Suppressor macrophage treated with lipopolysaccharide for 1 hour (primary cell): ENCODE data around the gene SMARCA1.

ENCODE experiments used
- DNase-seq, 3 donors: peaks; one replicate each; pipeline ENCODE4 v3.0.0-alpha.2; 2020 to 2022

The SMARCA1 gene

GRCh38 chrX:129530410-129530809 is 7.1 kb upstream of the SMARCA1 start:
- DNase-seq: no peak

DNA sequence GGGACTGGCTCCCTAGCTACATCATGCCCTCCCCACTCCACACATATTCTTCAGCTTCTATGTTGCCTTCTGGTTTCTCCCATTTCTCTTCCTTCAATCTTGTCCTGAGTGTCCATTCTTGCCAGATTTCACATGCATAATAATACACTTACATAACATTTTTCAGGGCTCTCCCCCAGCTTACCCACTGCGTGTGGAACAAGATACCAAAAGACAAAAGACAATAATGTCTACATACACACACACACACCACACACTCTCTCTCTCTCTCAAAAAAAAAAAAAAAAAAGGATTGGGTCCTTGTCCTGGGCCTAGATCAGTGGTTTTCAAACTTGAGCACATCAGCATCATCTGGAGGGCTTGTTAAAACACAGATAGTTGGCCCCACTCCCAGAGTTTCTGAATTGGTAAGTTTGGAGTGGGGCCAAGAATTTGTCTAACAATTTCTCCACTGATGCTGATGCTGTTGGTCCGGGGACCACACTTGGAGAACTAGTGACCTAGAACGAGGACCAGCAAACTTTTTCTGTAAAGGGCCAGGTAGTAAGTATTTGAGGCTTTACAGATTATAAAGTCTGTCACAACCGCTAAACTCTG is 6.5 kb upstream of the SMARCA1 start:
- DNase-seq: no peak

DNA sequence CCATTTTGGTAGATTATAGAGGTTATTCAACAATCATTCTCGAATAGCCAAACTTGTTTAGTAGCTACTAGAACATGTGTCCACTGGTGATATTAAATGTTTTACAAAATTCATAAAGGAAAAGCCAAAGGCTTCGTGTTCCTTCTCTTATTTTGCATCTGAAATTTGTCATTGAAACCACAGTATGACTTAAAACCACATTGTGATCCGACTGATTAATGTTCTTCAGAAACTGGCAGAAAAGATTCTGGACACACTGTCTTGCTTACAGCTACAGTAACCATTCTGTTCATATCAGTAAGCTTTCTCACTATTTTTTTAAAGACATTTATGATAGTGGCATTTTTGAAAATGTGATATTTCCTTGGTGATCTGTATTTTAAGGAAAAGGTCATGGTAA is 2.6 kb upstream of the SMARCA1 start:
- DNase-seq: no peak

- DNase-seq: no peak
Observed at GRCh38 chrX:129525162-129525561, 1.9 kb upstream of the SMARCA1 start.

DNA sequence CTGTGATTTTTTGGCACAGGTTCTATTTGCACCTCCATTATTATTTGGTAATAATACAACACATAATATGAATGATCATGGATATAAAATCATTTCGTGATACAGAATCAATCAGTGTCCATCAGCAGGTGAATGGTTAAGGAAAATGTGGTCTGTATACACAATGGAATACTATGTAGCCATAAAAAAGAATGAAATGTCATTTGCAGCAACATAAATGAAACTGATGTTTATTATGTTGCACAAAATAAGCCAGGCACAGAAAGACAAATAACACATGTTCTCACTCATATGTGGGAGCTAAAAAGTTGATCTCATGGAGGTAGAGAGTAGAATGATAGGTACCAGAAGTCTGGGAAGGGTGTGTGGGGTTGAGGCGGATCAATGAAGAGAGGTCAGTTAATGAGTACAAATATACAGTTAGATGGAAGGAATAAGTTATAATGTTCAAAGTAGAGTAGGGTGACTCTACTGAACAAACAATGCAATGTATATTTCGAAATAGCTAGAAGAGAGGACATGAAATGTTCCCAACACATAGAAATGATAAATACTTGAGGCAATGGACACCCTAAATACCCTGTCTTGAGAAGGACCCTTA is 1.1 kb upstream of the SMARCA1 start:
- no peak for DNase-seq

- peak; percentile 34 to 55 (median 48) for DNase-seq
Observed at GRCh38 chrX:129522184-129523078, 859 bp downstream of the SMARCA1 start.

GRCh38 chrX:129520151-129520550 is 3.1 kb downstream of the SMARCA1 start:
- no peak for DNase-seq

DNA sequence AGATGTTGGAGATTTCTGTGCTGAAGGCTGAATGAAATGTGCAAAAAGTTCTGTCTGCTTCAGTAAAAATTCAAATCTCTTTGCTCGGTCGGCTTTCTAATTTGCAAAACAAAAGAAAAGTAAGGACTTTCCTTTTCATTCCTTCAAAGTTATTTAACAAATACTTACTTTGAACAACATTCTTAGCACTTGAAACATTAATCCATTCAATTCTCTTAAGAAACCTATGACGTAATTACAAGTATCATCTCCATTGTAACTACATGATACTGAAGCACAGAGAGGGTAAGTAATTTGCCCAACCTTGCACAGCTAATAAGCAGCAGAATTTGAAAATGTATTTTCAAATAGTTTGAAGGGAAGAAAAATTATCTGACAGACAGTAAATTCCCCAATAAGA is 6.9 kb downstream of the SMARCA1 start:
- DNase-seq: no peak

- no peak for DNase-seq
Observed at GRCh38 chrX:129512409-129512808, 10.9 kb downstream of the SMARCA1 start.

DNA sequence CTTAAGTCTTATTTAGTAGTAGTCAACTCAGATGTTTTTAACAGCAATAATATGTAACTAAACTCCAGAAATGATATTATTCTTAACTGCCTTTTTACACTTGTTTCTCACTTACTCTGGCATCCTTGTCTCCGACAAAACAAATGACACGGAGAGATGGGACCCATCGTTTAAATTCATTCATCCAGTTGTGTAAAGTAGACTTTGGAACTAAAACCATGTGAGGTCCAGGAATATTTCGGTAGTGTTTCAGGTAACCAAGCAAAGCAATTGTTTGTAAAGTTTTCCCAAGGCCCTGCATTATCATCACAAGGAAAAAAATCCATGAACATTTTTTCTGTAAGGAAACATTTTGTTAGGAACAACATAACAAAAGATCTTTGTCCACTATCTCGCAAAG is 11.6 kb downstream of the SMARCA1 start:
- DNase-seq: no peak

GRCh38 chrX:129510331-129510730 is 13.0 kb downstream of the SMARCA1 start:
- DNase-seq: no peak

- no peak for DNase-seq
Observed at GRCh38 chrX:129497146-129497843, 26.0 kb downstream of the SMARCA1 start.

GRCh38 chrX:129496625-129497024 is 26.7 kb downstream of the SMARCA1 start:
- DNase-seq: no peak

DNA sequence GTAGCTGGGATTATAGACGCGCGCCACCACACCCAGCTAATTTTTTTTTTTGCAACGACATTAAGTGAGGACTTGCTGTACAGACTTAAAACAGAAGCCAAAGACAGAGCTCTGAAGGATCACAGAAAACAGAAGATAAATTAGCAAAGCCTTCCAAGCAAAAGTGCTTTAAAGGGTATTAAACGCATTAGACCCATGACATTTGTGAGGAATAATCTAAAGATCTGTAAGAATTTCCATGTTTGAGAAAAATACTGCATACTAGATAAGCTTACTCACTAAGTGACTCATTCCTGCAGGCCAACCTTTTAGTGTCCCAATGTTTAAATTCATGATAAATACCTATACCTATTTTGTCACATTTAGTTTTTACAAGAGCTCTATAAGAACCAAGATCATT is 27.4 kb downstream of the SMARCA1 start:
- no peak for DNase-seq

- DNase-seq: no peak
Observed at GRCh38 chrX:129494887-129495286, 28.4 kb downstream of the SMARCA1 start.

- peak; percentile 2 to 43 (median 17) for DNase-seq
Observed at GRCh38 chrX:129493643-129494042, 29.6 kb downstream of the SMARCA1 start.

DNA sequence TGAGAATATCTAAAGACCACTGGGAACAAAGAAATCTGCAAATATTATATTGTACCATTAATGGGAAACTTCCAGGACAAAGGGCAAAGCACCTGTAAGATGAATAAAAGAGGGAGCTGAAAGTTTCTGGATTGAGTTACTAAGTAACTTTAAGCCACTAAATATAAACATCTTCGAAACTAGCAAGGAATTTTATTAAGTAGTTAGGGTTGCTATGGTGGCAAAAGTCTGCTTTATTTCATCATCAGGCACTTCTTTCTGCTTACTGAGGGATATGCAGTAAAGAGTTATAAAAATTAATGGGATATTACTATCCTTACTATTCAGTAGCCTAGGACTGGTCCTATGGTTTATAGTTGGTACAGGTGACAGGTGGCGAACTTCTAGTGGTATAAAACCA is 33.0 kb downstream of the SMARCA1 start:
- no peak for DNase-seq

- DNase-seq: no peak
Observed at GRCh38 chrX:129488359-129488758, 34.9 kb downstream of the SMARCA1 start.

DNA sequence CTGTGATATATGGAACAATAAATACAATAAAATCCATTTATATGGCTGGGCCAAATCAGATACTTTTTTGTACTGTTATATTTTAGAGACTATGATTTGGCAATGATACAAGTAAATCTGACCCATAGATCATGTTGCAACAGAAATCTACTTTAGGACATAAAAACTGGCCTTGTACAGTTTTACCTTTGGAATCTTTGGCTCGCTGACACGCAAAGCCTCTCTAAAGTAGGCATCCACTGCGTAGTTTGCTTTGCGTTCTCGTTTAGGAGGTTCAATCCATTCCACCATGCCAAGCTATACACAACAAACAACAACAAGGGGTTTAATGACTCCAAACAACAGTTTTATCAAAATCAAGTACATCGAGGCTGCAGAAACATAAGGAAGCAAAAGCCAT is 42.4 kb downstream of the SMARCA1 start:
- no peak for DNase-seq

DNA sequence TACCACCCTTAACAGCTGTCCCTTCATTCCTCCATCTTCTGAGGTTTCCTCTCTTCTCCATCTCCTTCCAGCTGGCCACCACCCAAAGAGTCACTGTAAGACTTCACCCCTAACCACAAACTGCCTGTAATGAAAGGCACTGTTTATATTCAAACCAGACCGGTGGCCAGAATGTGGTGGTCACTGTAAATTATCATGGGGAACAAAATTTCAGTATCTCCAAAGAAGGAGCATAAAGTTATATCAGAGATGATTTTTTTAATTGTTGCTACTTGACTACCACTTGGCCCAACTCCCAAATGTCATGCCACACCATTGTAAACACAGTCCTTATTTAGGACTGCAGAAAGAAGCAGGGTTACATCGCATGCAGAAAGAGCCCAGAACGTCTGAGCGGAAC is 44.8 kb downstream of the SMARCA1 start:
- DNase-seq: no peak

DNA sequence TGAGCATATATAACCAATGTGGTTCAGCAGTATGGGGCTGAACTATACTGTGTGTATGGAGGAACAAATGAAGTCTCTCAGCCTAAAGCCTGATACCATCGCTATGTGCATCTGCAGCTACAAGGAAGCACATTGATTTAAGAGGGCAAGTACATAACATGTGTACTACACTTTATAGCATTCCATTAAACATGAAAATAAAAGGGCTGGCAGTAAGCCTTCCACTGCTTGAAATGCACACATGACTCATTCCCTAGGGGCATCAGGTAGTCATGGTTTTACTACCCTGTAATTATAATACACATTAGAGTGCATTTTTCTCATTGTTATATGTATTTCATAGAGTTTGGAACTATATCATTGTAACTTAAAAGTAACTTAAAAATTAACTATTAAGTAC is 51.2 kb downstream of the SMARCA1 start:
- DNase-seq: no peak

GRCh38 chrX:129462707-129463106 is 60.6 kb downstream of the SMARCA1 start:
- DNase-seq: peak in 1 of 3 donors; percentile 6

GRCh38 chrX:129461801-129462456 is 61.4 kb downstream of the SMARCA1 start:
- no peak for DNase-seq
